Amygdala (tissue), 56 donors: Measurements from ENCODE around the gene TATDN2.
"Not testable (repeated sequence)": the region's sequence is repeated elsewhere in the genome, so short reads cannot be mapped to it uniquely, and the experiment has no call there.

Experiments
- DNase-seq, 56 donors: peaks; one replicate each; lab custom pipeline; 2025; lab: John Stamatoyannopoulos, UW

TATDN2 gene

DNA sequence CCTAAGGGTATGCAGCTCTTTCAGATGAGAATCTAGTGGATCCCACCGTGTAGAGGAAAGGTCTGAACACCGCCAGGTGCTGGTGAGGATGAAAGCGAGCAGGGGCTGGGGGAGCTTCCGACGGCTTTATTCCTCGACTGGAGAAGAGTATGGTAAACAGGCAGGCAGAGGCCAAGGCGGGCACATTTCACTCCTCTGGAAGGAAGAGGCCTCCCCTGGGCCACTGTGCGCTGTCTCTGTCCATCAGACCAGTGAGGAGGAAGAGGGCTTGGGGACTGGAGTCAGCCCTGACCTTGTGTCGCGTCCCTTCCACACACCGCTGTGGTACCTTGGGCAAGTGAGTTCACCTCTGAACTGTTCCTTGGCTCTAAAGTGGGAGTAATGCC lies 40.3 kb downstream of the TATDN2 start:
- no peak for DNase-seq

DNA sequence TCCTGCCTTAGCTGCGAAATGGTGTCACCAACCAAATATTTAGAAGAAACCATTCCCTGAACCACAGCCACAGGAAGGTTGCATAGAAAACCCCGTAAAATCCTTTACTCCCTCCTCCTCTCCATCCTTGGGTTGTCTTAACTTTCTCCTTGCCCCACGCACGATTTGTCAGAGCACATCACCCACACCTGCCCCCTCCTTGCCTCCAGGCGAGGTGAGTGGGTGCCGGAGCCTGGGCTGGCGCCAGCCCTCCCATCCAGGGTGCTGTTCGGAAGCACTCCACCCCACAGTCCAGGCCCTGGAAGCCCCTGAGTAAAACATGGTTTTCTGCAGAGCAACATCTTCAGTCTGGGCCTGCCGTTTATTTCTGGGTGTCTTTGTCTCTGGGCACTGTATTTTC lies 40.8 kb downstream of the TATDN2 start:
- DNase-seq: no peak

- no peak for DNase-seq
Observed at GRCh38 chr3:10289787-10290355, 41.6 kb downstream of the TATDN2 start.

DNA sequence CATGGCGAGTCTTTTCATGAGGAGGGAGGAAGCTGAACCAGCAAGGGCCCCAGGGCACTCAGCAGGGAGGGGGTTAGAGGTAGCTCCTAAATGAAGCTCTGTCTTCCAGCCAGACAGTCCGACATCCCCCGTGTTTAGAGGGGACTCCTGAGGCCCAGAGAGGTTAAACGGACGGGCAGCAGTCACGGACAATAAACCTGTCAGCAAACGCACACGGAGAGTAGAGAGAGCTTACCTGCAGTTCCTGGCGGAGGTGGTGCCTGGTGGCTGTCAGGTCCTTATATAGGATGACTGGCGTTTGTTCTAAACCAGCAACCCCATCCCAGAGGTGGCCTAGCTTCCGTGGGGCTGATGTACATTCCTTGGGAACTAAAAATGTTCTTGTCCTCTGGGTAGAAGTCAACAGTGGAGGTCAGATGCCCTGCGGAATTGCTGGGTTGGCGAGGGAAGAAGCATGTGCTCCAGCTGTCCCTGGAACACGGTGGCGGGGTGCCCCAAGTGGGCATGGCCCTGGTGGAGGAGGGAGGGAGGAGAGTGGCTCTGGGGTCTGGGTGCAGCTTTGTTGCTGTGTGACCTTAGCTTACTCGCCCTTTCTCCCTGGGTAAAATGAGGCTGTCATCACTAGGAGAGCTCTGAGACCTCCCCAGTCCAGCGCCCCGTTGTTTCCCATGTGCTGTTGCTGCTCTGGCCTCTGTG lies 42.4 kb downstream of the TATDN2 start:
- no peak for DNase-seq

DNA sequence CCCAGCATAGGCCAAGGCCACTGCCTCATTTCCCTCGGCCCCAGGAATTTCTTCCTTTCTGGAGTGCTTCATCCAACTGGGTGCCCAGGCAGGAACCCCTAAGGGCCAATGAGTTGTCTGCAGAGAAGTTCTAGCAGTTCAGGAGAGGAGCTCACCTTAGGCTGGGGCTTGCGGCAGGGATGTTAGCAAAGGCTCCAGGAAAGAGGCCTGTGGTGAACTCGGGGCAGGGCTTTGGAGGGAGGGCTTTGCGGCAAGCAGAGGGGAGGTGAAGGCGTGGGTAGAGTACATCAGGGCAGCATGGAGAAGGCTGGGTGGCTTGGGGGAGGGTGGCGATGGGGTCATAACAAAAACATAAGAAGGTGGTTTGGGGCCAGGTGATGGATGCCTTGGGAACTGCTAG lies 43.4 kb downstream of the TATDN2 start:
- DNase-seq: no peak

DNA sequence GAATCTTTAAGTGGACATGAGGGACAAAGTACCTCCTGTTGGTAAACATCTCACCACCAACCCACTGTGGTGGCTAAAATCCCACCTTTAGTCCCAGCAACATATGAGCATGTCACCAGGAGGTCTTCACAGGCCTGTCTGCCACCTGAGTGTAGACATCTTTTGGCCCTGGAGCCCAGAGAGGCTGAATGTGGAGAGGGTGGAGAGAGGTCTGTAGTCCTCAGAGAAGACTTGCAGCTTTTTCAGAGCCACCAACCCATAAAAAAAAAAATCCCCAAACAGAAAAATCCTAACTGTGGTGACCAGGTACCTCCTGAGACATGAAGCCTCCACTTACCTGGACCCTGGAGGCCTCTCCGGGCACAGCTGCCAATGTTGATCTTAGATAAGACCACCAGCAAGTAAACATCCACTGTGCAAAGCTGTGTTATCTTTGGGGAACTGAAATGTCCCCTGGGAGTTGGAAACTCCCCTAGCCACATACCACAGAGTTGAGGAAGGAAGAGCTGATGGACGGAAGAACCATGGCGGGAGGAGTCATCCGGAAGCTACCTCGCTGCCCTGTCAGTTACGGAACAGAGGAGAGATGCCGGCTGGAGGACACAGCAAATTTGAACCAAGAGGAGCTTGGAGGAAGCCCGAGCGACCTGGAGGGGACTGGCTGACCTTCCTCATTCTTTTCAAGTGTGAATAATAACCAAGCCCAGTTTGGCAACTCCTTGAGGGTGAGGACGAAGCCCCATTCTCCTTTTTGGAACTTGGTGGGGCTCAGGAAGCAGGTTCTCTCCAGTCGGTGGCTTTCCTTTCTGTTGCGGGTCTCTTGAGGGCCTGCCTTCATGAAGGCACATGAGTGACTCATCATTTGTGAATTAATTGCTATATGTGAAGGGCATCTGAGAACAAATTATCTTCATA lies 44.5 kb downstream of the TATDN2 start, which contains the start of gene GHRL:
TSS of gene GHRL (minus strand) at position 443 of the 915 bp plus-strand sequence. CDS start 2,767 bp downstream, outside the sequence.
- no peak for DNase-seq

DNA sequence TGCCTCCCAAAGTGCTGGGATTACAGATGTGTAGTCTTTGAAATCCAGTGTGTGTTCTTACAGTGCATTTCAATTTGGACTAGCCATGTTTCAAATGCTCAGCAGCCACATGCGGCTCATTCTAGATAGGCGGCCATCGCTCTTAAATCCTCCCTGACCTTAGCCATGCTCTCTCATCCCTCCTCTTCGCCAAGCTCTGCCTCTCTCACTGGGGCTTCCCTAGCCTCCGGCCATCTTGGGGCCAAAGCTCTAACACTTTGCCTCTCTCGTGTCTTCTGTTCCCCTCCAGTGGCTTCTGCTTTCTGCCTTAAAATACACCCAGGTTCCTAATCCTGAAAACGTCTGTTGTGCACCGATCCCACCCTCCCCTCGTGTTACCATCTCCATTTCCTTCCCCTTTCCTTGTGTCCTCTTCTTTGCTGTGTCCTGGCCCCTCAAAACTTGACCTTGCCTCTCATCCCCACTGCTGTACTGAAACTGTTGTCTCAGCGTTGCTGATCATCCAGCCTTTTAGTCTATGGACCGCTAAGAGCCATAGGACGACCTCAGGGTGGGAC lies 45.8 kb downstream of the TATDN2 start:
- no peak for DNase-seq

DNA sequence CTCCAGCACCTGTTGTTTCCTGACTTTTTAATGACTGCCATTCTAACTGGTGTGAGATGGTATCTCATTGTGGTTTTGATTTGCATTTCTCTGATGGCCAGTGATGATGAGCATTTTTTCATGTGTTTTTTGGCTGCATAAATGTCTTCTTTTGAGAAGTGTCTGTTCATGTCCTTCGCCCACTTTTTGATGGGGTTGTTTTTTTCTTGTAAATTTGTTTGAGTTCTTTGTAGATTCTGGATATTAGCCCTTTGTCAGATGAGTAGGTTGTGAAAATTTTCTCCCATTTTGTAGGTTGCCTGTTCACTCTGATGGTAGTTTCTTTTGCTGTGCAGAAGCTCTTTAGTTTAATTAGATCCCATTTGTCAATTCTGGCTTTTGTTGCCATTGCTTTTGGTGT lies 49.8 kb downstream of the TATDN2 start:
- not testable (repeated sequence) for DNase-seq

DNA sequence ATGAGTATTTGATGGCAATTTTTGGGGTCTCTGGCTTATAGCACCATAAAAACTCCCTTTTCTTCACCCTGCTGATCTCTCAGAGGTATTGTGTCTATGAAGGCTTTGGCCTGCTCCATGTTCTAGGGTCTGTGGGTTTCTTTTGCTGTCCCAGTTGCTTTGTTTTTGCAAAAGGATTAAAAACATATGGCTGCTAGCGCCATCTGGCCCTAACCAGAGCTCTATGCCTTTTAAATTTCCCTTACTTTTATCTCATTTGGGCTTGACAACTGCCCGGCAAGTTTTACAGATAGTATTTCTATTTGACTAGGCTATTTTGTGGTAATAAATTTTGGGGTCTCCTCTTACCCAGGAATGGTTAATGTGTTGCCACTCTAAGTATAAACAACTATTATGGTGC lies 50.9 kb downstream of the TATDN2 start:
- no peak for DNase-seq

DNA sequence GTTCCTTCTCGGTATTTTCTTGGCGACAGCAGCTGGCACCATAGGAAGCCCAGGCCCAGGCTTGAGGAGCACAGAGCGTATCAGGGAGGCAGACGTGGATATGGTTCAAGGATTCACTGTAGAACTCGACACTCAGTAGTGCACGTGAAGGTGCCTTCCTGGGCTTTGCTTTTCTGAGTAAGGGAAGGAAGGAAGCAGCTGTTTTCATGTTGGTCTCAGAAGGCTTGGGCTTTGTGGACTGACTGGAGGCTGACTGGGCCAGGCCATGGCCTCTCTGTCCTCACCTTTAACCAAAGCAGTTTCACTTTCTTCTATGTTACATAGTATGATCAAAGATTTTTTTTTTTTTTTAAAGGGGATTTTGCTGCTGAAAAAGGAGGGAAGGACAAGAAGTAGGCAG lies 51.4 kb downstream of the TATDN2 start:
- no peak for DNase-seq

GRCh38 chr3:10300087-10300486 lies 51.8 kb downstream of the TATDN2 start:
- no peak for DNase-seq

DNA sequence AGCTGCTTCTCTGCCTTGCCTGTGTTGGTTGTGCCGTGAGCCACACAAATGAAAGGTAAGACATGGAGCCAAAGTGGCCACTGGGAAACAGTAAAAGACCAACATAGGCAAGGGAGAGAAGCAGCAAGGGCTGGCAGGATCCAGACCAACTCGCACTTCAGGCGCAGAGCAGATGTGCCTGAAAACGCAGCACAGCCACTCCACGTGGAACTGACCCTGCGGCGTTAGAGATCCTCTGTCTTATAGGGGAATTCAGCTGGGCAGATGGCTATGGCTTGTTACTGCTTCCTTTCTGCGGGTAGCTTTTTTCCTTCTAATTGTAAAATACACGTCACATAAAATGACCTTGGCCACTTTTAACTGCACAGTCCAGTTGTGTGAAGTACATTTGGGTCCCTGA lies 54.8 kb downstream of the TATDN2 start:
- no peak for DNase-seq

DNA sequence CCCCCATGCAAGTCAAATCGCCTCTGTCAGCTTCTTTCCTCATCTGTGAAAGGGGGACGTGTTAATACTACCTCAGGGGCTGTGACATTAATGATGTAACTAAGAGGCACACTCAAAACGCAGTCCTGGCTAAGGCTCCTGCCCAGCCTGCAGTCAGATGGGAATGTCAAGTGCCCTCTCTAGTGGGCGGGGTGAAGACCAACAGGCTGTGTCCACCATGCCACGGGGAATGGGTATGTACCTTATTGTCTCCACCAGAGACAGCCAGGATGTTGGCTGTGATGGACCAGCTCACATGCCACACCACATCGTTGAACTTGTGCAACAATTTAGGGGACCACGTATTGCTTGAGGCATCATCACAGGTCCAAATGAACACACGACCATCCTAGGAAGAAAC lies 55.5 kb downstream of the TATDN2 start:
- no peak for DNase-seq

GRCh38 chr3:10304905-10305304 lies 56.6 kb downstream of the TATDN2 start:
- DNase-seq: no peak

- no peak for DNase-seq
Observed at GRCh38 chr3:10305331-10305902, 57.2 kb downstream of the TATDN2 start.

- DNase-seq: no peak
Observed at GRCh38 chr3:10306156-10306555, 57.9 kb downstream of the TATDN2 start.

DNA sequence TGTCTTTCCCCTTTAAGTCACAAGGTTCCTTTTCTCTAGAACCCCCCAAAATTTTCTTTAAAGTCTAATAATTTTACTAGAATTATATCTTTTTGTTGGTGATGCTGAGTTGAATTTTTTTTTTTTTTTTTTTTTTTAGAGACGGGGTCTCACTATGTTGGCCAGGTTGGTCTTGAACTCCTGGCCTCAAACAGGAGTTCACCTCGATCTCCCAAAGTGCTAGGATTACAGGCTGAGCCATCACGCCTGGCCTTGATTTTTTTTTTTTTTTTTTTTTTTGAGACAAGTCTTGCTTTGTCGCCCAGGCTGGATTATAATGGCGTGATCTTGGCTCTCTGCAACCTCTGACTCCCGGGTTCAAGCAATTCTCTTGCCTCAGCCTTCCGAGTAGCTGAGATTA lies 60.4 kb downstream of the TATDN2 start:
- DNase-seq: no peak

GRCh38 chr3:10309736-10310135 lies 61.5 kb downstream of the TATDN2 start:
- no peak for DNase-seq

GRCh38 chr3:10310578-10310977 lies 62.3 kb downstream of the TATDN2 start:
- no peak for DNase-seq

- DNase-seq: no peak
Observed at GRCh38 chr3:10311710-10312109, 63.5 kb downstream of the TATDN2 start.

- no peak for DNase-seq
Observed at GRCh38 chr3:10312391-10312790, 64.1 kb downstream of the TATDN2 start.
